ENCODE measurements around the gene TOMM7.

TOMM7 gene

GRCh38 chr7:22843681-22844309 lies 21.1 kb upstream of the TOMM7 start:
- TF ChIP-seq GATA3 (IDR thresholded peaks at IDR 0.05; ENCODE audit: low read depth, low read length) (no peak), GATA2 (IDR thresholded peaks at IDR 0.05; ENCODE audit: low read depth, low read length) (no peak)

DNA sequence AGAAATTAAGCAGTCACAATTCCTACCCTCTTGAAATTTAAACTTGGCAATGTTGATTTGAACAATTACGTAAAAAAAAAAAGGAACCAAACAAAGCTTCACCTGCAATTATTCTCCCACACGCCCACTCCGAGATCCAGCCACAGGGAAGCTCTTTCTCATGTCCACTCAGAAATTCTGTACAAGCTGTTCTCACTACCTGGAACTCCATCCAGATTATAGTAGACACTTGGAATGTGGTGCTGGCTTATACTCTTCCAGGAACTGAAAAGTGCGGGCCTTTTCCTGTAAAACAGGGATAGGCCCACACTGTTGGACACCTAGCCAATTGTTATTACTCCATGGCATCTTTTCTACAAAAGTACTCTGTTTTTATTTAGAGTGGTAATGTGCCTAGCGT lies 20.3 kb upstream of the TOMM7 start:
- no peak for TF ChIP-seq GATA2 (IDR thresholded peaks at IDR 0.05; ENCODE audit: low read depth, low read length)
- TF ChIP-seq GATA3 (IDR thresholded peaks at IDR 0.05; ENCODE audit: low read depth, low read length): no peak

- TF ChIP-seq GATA2 (IDR thresholded peaks at IDR 0.05; ENCODE audit: low read depth, low read length): no peak
- no peak for TF ChIP-seq GATA3 (IDR thresholded peaks at IDR 0.05; ENCODE audit: low read depth, low read length)
Observed at GRCh38 chr7:22842383-22842941, 19.8 kb upstream of the TOMM7 start.

- TF ChIP-seq GATA3 (IDR thresholded peaks at IDR 0.05; ENCODE audit: low read depth, low read length) (no peak), GATA2 (IDR thresholded peaks at IDR 0.05; ENCODE audit: low read depth, low read length) (no peak)
Observed at GRCh38 chr7:22841954-22842353, 19.3 kb upstream of the TOMM7 start.

DNA sequence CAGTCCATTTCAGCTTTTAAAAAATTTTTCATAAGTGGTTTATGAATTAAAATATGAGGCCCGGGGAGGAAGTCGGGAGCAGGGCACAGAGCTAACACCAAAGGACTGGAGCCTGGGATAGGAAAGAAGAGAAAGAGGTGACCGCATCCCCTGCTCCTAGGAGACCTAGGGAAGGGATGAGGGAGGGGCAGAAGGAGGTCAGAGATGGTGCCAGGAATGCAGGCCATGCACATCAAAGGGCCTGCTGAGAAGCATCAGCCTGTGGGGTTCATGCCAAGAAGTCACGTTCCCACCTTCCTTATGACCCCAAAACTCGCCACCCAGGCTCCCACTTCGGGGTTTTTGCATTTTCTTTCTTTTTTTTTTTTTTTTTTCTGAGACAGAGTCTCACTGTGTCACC lies 14.7 kb upstream of the TOMM7 start:
- TF ChIP-seq GATA3 (IDR thresholded peaks at IDR 0.05; ENCODE audit: low read depth, low read length): no peak
- TF ChIP-seq GATA2 (IDR thresholded peaks at IDR 0.05; ENCODE audit: low read depth, low read length): no peak

DNA sequence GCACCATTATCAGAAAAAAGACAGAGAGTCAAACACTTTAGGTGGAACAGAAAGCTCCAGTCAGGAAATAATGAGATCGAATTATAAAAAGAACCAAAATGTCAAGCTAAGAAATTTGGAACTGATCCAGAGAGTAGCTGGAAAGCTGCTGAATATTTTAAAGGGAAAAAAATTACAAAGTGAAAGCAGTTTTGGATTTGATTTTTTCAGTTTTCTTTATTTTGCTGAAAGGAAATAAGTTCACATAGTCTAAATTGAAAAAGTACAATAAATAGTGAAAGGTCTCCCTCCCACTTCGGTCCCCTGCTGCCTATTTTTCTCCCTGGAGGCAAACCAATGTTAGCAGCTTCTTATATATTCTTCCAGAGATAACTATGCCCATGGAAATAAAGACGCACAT lies 11.3 kb upstream of the TOMM7 start:
- TF ChIP-seq GATA2 (IDR thresholded peaks at IDR 0.05; ENCODE audit: low read depth, low read length) (no peak), GATA3 (IDR thresholded peaks at IDR 0.05; ENCODE audit: low read depth, low read length) (no peak)

- no peak for TF ChIP-seq GATA2 (IDR thresholded peaks at IDR 0.05; ENCODE audit: low read depth, low read length)
- TF ChIP-seq GATA3 (IDR thresholded peaks at IDR 0.05; ENCODE audit: low read depth, low read length): no peak
Observed at GRCh38 chr7:22833113-22833855, 10.6 kb upstream of the TOMM7 start.

DNA sequence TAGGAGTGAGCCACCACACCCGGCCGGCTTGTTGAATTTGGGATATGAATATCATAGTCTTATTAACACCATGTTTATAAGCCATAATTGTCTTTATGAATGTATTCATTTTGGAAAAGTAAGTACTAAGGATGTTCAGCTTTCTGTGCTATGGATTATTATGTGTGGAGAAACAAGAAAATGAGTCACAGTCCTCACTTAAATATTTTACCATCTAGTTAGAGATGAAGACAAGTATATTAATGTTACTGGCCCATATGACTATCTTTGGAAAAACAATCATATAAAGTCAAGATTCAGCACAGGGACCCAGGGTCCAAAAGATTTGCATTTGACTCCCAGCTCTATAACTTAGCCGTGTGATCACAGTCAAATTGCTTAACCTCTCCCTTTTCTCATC lies 9.8 kb upstream of the TOMM7 start:
- TF ChIP-seq GATA3 (IDR thresholded peaks at IDR 0.05; ENCODE audit: low read depth, low read length) (no peak), GATA2 (IDR thresholded peaks at IDR 0.05; ENCODE audit: low read depth, low read length) (no peak)

DNA sequence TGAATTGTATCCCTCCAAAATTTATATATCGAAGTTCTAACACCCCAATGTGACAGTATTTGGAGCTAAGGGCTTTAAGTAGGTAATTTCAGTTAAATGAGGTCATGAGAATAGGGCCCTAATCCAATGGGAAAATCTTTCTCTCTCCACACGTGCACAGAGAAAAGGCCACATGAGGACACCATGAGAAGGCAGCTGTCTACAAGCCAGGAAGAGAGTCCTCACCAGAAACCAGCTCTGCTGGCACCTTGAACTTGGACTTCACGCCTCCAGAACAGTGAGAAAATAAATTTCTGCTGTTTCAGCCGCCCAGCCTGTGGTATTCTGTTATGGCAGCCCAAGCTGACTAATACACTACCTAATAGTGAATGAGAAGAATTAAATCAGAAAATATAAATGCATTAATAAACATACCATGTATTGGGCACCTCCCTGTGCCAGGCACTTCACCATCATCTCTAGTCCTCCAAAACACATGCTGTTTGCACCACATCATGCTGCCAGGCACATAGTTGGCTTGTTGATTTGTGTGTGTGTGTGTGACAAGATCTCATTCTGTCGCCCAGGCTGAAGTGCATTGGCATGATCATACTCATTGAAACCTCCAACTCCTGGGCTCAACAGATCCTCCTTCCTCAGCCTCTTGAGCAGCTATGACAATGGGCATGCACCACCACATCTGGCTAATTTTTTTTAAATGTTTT lies 9.1 kb upstream of the TOMM7 start:
- TF ChIP-seq GATA3 (IDR thresholded peaks at IDR 0.05; ENCODE audit: low read depth, low read length): no peak

GRCh38 chr7:22827563-22827962 lies 4.9 kb upstream of the TOMM7 start:
- TF ChIP-seq GATA2 (IDR thresholded peaks at IDR 0.05; ENCODE audit: low read depth, low read length) (no peak), GATA3 (IDR thresholded peaks at IDR 0.05; ENCODE audit: low read depth, low read length) (no peak)

DNA sequence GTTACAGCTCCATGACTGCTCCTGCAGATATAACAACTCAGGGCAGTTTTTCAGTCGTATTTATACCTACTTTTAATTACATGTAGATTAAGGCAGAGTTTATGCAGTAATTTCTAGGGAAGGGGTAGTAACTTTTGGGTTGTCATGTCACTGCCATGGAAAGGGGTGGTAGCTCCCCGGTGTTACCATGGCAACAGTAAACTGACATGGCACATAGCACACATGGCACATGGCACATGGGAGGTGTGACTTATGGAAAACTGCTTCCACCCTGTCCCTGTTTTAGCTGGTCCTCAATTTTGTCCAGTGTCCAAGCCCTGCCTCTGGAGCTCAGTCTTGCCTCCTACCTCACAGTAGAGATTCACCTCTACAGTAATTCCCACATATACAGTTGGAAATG lies 3.9 kb upstream of the TOMM7 start:
- TF ChIP-seq GATA2 (IDR thresholded peaks at IDR 0.05; ENCODE audit: low read depth, low read length) (no peak), GATA3 (IDR thresholded peaks at IDR 0.05; ENCODE audit: low read depth, low read length) (no peak)

GRCh38 chr7:22824760-22825159 lies 2.1 kb upstream of the TOMM7 start:
- TF ChIP-seq GATA3 (IDR thresholded peaks at IDR 0.05; ENCODE audit: low read depth, low read length) (no peak), GATA2 (IDR thresholded peaks at IDR 0.05; ENCODE audit: low read depth, low read length) (no peak)

DNA sequence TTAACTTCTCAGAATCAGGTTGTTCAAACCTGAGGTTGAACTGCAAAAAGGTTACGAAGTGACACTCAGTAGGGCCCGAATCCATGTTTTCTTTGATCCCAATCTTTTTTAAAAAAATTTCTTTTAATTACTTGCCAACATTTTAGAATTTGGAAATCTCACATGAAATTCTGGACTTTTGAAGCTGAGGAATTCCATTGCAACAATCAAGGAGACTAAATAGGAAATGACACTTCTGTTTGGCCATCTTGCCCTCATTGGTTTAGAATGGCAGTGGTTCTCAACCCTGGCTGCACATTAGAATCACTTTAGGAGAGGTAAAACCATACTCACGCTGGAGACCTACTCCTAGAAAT lies 471 bp upstream of the TOMM7 start:
- no peak for TF ChIP-seq GATA3 (IDR thresholded peaks at IDR 0.05; ENCODE audit: low read depth, low read length)

GRCh38 chr7:22821702-22822485 lies 755 bp downstream of the TOMM7 start:
- TF ChIP-seq GATA2 (IDR thresholded peaks at IDR 0.05; ENCODE audit: low read depth, low read length): no peak
- no peak for TF ChIP-seq GATA3 (IDR thresholded peaks at IDR 0.05; ENCODE audit: low read depth, low read length)

All from SH-SY5Y (cell line).